Astrocyte of the cerebellum (primary cell): ENCODE data around the gene HSCB.
"Not testable (repeated sequence)": the region's sequence is repeated elsewhere in the genome, so short reads cannot be mapped to it uniquely, and the experiment has no call there.

Experiments
- DNase-seq: peaks from one replicate; pipeline ENCODE4 v3.0.0-alpha.2; 2011; ENCODE audit warnings: low read depth
- H3K4me3 ChIP-seq: 2 replicates; pipeline ENCODE4 v1.5.1; 2011; ENCODE audit warnings: mild to moderate bottlenecking, low read depth, low read length, moderate library complexity
- in situ Hi-C: cut with HindIII; loops from 2 replicates; pipeline ENCODE4 v1.10.0; 2017; ENCODE audit warnings: low sequenced_read_pairs
- TF ChIP-seq, protein P1 (sequence below): IDR thresholded peaks from 2 replicates; pipeline ENCODE4 v1.5.1; 2012; ENCODE audit warnings: low read length, low read depth, moderate library complexity, mild to moderate bottlenecking; ENCODE audit errors: missing control alignments

HSCB gene

DNA sequence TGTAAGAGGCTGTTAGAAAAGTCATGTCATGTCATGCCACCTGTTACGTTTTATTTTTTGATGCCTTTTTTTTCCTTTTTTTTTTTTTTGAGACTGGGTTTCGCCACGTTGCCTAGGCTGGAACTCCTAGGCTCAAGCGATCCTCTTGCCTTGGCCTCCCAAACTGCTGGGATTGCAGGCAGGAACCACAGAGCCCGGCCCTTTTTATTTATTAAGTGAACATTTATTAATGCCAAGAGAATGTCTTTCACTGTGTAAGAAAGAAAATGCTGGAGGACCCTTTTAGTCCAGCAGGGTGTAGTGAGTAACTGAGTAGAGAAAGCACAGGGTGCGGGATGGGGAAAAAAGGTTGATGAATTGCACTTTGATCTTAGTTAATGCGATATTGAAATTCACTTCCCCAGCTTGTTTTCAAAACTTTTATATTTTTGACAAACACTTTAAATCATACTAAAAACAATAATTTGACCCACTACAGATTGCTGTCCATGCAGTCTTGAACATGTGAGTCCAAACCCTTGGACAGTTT lies 60.8 kb downstream of the HSCB start:
- TF ChIP-seq, protein P1, sequence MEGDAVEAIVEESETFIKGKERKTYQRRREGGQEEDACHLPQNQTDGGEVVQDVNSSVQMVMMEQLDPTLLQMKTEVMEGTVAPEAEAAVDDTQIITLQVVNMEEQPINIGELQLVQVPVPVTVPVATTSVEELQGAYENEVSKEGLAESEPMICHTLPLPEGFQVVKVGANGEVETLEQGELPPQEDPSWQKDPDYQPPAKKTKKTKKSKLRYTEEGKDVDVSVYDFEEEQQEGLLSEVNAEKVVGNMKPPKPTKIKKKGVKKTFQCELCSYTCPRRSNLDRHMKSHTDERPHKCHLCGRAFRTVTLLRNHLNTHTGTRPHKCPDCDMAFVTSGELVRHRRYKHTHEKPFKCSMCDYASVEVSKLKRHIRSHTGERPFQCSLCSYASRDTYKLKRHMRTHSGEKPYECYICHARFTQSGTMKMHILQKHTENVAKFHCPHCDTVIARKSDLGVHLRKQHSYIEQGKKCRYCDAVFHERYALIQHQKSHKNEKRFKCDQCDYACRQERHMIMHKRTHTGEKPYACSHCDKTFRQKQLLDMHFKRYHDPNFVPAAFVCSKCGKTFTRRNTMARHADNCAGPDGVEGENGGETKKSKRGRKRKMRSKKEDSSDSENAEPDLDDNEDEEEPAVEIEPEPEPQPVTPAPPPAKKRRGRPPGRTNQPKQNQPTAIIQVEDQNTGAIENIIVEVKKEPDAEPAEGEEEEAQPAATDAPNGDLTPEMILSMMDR: no peak
- H3K4me3 ChIP-seq: no peak overlapping the region
- no peak for DNase-seq
- in situ Hi-C loops: no loop called here

DNA sequence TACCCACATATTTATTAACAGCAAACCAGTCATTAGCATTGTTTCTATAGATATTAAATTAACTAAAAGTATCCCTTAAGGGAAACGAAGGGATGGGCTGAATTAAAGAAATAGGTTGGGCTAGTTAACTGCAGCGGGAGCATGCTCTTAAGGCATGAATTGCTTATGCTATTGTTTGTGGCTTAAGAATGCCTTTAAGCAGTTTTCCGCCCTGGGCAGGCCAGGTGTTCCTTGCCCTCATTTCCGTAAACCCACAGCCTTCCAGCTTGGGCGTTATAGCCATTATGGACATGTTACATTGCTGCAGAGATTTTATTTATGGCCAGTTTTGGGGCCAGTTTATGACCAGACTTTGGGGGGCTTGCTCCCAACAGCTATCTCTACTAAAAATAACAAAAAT lies 63.6 kb downstream of the HSCB start:
- DNase-seq, H3K4me3 ChIP-seq, in situ Hi-C loops: not testable (repeated sequence)
